BE2C (cell line): ENCODE measurements around the gene FNIP1. TPM values are rescaled to one million over a fixed set of nuclear protein-coding genes. Genes with fewer than 3 reads are reported as not detected.
A peak's percentile ranks its signal among the peaks of the same experiment; 100 is the strongest.
"Not testable (repeated sequence)": the region's sequence is repeated elsewhere in the genome, so short reads cannot be mapped to it uniquely, and the experiment has no call there.

Experiments
- DNase-seq: peaks from one replicate; pipeline ENCODE4 v3.0.0-alpha.2; 2020
- H3K27me3 ChIP-seq: fragments of 250-450 bp; sonication (Bioruptor Pico); 2 replicates; pipeline ENCODE4 v1.5.1; 2020; ENCODE audit warnings: mild to moderate bottlenecking
- H3K36me3 ChIP-seq: fragments of 250-450 bp; sonication (Bioruptor Pico); 2 replicates; pipeline ENCODE4 v1.5.1; 2020; ENCODE audit warnings: mild to moderate bottlenecking
- H3K4me1 ChIP-seq: fragments of 250-450 bp; sonication (Bioruptor Pico); 2 replicates; pipeline ENCODE4 v1.5.1; 2020
- H3K4me3 ChIP-seq: 2 replicates; pipeline ENCODE4 v1.5.1; 2011; ENCODE audit warnings: low read depth, low read length
- H3K9me3 ChIP-seq: fragments of 250-450 bp; sonication (Bioruptor Pico); 2 replicates; pipeline ENCODE4 v1.5.1; 2020
- polyA plus RNA-seq: library from polyadenylated mRNA; unstranded; fragments of >200 nt; gene quantifications from one replicate; pipeline ENCODE4 v1.2.1, GENCODE V29; 2012; ENCODE audit warnings: low read depth, missing spikeins; ENCODE audit not compliant: insufficient read length, insufficient read depth
- TF ChIP-seq, protein P1 (sequence below): IDR thresholded peaks from 2 replicates; pipeline ENCODE4 v1.5.1; 2012; ENCODE audit warnings: mild to moderate bottlenecking, low read depth, low read length

The FNIP1 gene
- 11.2 TPM for polyA plus RNA-seq

- no peaks in the 10 kb centered on the region for H3K36me3 ChIP-seq
- TF ChIP-seq, protein P1, sequence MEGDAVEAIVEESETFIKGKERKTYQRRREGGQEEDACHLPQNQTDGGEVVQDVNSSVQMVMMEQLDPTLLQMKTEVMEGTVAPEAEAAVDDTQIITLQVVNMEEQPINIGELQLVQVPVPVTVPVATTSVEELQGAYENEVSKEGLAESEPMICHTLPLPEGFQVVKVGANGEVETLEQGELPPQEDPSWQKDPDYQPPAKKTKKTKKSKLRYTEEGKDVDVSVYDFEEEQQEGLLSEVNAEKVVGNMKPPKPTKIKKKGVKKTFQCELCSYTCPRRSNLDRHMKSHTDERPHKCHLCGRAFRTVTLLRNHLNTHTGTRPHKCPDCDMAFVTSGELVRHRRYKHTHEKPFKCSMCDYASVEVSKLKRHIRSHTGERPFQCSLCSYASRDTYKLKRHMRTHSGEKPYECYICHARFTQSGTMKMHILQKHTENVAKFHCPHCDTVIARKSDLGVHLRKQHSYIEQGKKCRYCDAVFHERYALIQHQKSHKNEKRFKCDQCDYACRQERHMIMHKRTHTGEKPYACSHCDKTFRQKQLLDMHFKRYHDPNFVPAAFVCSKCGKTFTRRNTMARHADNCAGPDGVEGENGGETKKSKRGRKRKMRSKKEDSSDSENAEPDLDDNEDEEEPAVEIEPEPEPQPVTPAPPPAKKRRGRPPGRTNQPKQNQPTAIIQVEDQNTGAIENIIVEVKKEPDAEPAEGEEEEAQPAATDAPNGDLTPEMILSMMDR: peak; percentile 40
- no peaks in the 10 kb centered on the region for H3K27me3 ChIP-seq
- H3K4me3 ChIP-seq: peak within 1 kb of the TSS; percentile 81
- DNase-seq: peak; percentile 100
- no peaks in the 10 kb centered on the region for H3K9me3 ChIP-seq
- H3K4me1 ChIP-seq: no peaks in the 10 kb centered on the region
Observed at GRCh38 chr5:131796793-131797693, at the start of gene FNIP1. FNIP1 (minus strand) TSS chr5:131797017; CDS start chr5:131796921, 96 bp downstream.

GRCh38 chr5:131846536-131846935 is 49.7 kb upstream of the FNIP1 start:
- Histone ChIP-seq H3K4me3 (no peak overlapping the region), H3K9me3 (peaks cover 10% of the 10 kb centered on the region), H3K27me3 (no peaks in the 10 kb centered on the region), H3K36me3 (no peaks in the 10 kb centered on the region), H3K4me1 (no peaks in the 10 kb centered on the region)
- DNase-seq: no peak
- TF ChIP-seq, protein P1: no peak

DNA sequence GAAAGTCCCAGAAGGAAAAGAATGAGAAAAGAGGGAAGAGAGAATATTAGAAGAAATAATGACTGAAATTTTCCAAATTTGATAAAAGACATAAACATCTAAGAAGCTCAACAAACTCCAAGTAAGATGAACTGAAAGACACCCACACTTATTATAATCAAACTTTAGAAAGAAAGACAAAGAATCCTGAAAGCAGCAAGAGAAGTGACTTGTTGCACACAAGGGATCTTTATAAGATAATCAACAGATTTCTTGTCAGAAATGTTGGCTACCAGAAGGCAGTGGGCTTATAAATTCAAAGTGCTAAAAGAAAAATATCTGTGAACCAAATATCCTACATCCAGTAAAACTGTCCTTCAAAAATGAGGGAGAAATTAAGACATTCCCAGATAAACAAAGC is 49.0 kb upstream of the FNIP1 start:
- no peaks in the 10 kb centered on the region for H3K27me3 ChIP-seq
- no peak for DNase-seq
- H3K4me1 ChIP-seq: no peaks in the 10 kb centered on the region
- no peaks in the 10 kb centered on the region for H3K36me3 ChIP-seq
- no peak overlapping the region for H3K4me3 ChIP-seq
- peaks cover 10% of the 10 kb centered on the region for H3K9me3 ChIP-seq
- TF ChIP-seq, protein P1: no peak

DNA sequence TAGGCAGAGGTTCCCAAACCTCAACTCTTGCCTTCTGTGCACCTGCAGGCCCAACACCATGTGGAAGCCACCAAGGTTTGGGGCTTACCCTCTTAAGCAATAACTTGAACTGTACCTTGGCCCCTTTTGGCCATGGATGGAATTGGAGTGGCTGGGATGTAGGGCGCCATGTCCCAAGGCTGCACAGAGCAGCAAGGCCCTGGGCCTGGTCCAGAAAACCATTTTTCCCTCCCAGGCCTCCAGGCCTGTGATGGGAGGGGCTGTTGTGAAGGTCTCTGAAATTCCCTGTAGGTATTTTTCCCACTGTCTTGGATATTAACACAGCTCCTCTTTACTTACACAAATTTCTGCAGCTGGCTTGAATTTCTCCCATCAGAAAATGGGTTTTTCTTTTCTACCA is 46.2 kb upstream of the FNIP1 start:
- not testable (repeated sequence) for DNase-seq, H3K27me3 ChIP-seq, H3K9me3 ChIP-seq, H3K36me3 ChIP-seq, H3K4me1 ChIP-seq, H3K4me3 ChIP-seq

DNA sequence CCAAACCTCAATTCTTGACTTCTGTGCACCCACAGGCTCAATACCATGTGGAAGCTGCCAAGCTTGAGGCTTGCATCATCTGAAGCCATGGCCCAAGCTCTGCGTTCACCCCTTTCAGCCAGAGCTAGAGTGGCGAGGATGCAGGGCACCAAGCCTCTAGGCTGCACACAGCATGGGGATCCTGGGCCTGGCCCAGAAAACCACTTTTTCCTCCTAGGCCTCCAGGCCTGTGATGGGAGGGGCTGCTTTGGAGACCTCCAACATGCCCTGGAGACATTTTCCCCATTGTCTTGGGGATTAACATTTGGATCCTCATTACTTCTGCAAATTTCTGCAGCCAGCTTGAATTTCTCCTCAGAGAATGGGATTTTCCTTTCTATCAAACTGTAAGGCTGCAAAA is 35.9 kb upstream of the FNIP1 start:
- DNase-seq, H3K9me3 ChIP-seq, H3K4me1 ChIP-seq, H3K27me3 ChIP-seq, H3K36me3 ChIP-seq, H3K4me3 ChIP-seq: not testable (repeated sequence)

DNA sequence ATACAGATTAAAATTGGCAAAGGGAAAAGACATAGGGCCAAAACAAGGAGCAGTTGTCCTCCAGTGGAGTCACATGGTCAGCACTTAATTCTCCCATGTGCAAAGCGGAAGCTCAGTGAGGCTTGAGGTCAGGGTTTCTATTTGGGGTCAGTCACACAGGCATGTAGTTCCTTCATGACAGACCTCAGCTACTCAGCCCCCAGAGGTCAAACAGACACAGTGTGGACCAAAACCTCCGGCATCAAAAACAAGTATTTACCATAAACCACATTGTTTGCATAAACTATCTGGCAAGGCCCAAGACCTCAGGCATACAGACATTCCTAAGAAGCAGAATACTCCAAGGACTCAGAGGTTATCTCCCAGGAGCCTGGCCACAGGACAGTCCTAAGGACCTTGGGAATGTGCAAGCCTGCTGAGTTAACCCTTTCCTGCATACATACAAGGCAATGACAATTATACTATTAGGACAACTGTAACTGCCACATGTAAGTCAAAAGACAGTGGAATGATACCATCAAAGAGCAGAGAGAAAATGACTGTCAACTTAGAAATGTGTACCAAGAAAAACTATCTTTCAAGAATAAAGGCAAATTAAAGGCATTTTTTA is 28.7 kb upstream of the FNIP1 start:
- no peak for DNase-seq
- Histone ChIP-seq H3K4me3 (no peak overlapping the region), H3K9me3 (no peaks in the 10 kb centered on the region), H3K27me3 (no peaks in the 10 kb centered on the region), H3K36me3 (no peaks in the 10 kb centered on the region), H3K4me1 (no peaks in the 10 kb centered on the region)
- TF ChIP-seq, protein P1: no peak

GRCh38 chr5:131824631-131825030 is 27.8 kb upstream of the FNIP1 start:
- TF ChIP-seq, protein P1: no peak
- Histone ChIP-seq H3K9me3 (no peaks in the 10 kb centered on the region), H3K4me3 (no peak overlapping the region), H3K4me1 (no peaks in the 10 kb centered on the region), H3K27me3 (no peaks in the 10 kb centered on the region), H3K36me3 (no peaks in the 10 kb centered on the region)
- DNase-seq: no peak
